ENCODE results near the gene BCAS3. TPM values are rescaled to one million over a fixed set of nuclear protein-coding genes. Genes with fewer than 3 reads are reported as not detected.

BCAS3 gene
- polyA plus RNA-seq, 3 donors = 10.3 to 19.1 (median 14.7) TPM

- no peak overlapping the region for H3K27ac Mint-ChIP-seq
- H3K79me2 ChIP-seq (ENCODE audit: insufficient read depth, low read length) = peaks cover 12% of the 10 kb centered on the region
- intact Hi-C loops (cut with micrococcal nuclease) = no loop called here
These were observed 16.2 kb upstream of the BCAS3 start for GRCh38 chr17:60661489-60661888.

GRCh38 chr17:60664022-60664421, 13.6 kb upstream of the BCAS3 start:
- Histone ChIP-seq H3K79me2 (ENCODE audit: insufficient read depth, low read length) (peaks cover 5% of the 10 kb centered on the region), H3K36me3 (replicated peaks in 1 of 2; ENCODE audit: control insufficient read depth in 1 of 2, insufficient read depth in 2 of 2, low read length in 2 of 2) (peaks cover 34 to 60% of the 10 kb centered on the region in 2 donors), H3K27ac (ENCODE audit: low read depth in 1 of 2, low read length in 2 of 2) (no peak overlapping the region), H4K20me1 (ENCODE audit: insufficient read depth, low read length) (peaks cover 39% of the 10 kb centered on the region), H3K4me2 (replicated peaks; ENCODE audit: extremely low read depth, low read length, poor library complexity, severe bottlenecking) (no peak overlapping the region), H3K4me3 (replicated peaks in 1 of 3; ENCODE audit: low read depth in 2 of 3, low read length in 3 of 3) (no peak overlapping the region), H3K27me3 (ENCODE audit: control insufficient read depth in 2 of 2, insufficient read depth in 2 of 2, low read length in 2 of 2) (no peaks in the 10 kb centered on the region), H3K9ac (ENCODE audit: insufficient read depth, low read length, poor library complexity, severe bottlenecking) (no peak overlapping the region), H3K4me1 (ENCODE audit: control insufficient read depth in 1 of 2, insufficient read depth in 2 of 2, low read length in 2 of 2) (no peaks in the 10 kb centered on the region), H2AFZ (ENCODE audit: insufficient read depth, low read depth, low read length, poor library complexity, severe bottlenecking) (no peak overlapping the region), H3K9me3 (replicated peaks in 1 of 2; ENCODE audit: control insufficient read depth in 1 of 2, insufficient read depth in 1 of 2, low read length in 2 of 2) (no peaks in the 10 kb centered on the region)
- Mint-ChIP-seq H3K27ac (no peak overlapping the region), H3K4me3 (no peak overlapping the region), H3K9me3 (no peaks in the 10 kb centered on the region), H3K4me1 (peaks cover 6% of the 10 kb centered on the region), H3K36me3 (peaks cover 39 to 62% of the 10 kb centered on the region in 2 donors), H3K27me3 (ENCODE audit: low read depth in 3 of 3) (peaks cover 0 to 3% (median 0%) of the 10 kb centered on the region in 3 donors)
- TF ChIP-seq CTCF (IDR thresholded peaks at IDR 0.05) = no peak
- intact Hi-C loops (cut with micrococcal nuclease) = no loop called here
- DNase-seq = no peak
- WGBS (ENCODE audit: insufficient coverage) = no CpG with 5 or more reads among the region's 1 CpG

More at GRCh38 chr17:60661489-60661888, 16.2 kb upstream of the BCAS3 start:
- peaks cover 58% of the 10 kb centered on the region for H4K20me1 ChIP-seq (ENCODE audit: insufficient read depth, low read length)
- Mint-ChIP-seq H3K4me1 (peaks cover 4% of the 10 kb centered on the region), H3K27me3 (ENCODE audit: low read depth in 3 of 3) (peaks cover 0 to 3% (median 0%) of the 10 kb centered on the region in 3 donors), H3K4me3 (no peak overlapping the region), H3K36me3 (peaks cover 48 to 76% of the 10 kb centered on the region in 2 donors), H3K9me3 (no peaks in the 10 kb centered on the region)
- H3K27ac ChIP-seq (ENCODE audit: low read depth in 1 of 2, low read length in 2 of 2) = no peak overlapping the region
- H3K27me3 ChIP-seq (ENCODE audit: control insufficient read depth in 2 of 2, insufficient read depth in 2 of 2, low read length in 2 of 2) = no peaks in the 10 kb centered on the region
- no peak overlapping the region for H3K4me3 ChIP-seq (replicated peaks in 1 of 3; ENCODE audit: low read depth in 2 of 3, low read length in 3 of 3)
- H3K4me1 ChIP-seq (ENCODE audit: control insufficient read depth in 1 of 2, insufficient read depth in 2 of 2, low read length in 2 of 2) = no peaks in the 10 kb centered on the region
- no peak for TF ChIP-seq CTCF (IDR thresholded peaks at IDR 0.05)
- H3K9ac ChIP-seq (ENCODE audit: insufficient read depth, low read length, poor library complexity, severe bottlenecking) = no peak overlapping the region
- H3K9me3 ChIP-seq (replicated peaks in 1 of 2; ENCODE audit: control insufficient read depth in 1 of 2, insufficient read depth in 1 of 2, low read length in 2 of 2) = no peaks in the 10 kb centered on the region
- H2AFZ ChIP-seq (ENCODE audit: insufficient read depth, low read depth, low read length, poor library complexity, severe bottlenecking) = no peak overlapping the region
- DNase-seq = no peak
- peaks cover 46 to 80% of the 10 kb centered on the region in 2 donors for H3K36me3 ChIP-seq (replicated peaks in 1 of 2; ENCODE audit: control insufficient read depth in 1 of 2, insufficient read depth in 2 of 2, low read length in 2 of 2)
- no CpG with 5 or more reads among the region's 2 CpGs for WGBS (ENCODE audit: insufficient coverage)
- H3K4me2 ChIP-seq (replicated peaks; ENCODE audit: extremely low read depth, low read length, poor library complexity, severe bottlenecking) = no peak overlapping the region

Measured in CD14-positive monocyte (primary cell).